Measurements from ENCODE around the gene SYTL4. TPM values are rescaled to one million over a fixed set of nuclear protein-coding genes. Genes with fewer than 3 reads are reported as not detected.

Gene SYTL4
- total and polyA plus RNA-seq, 2 of the 13 experiments (the other 11 are each of a cell fraction or from before 2014, with no cell fraction given) = 0.41 to 0.73 TPM

- TF ChIP-seq FOXK2 (IDR thresholded peaks at IDR 0.05) (no peak), KAT7 (CRISPR knock-in tag; IDR thresholded peaks at IDR 0.05; ENCODE audit: borderline replicate concordance) (no peak), AGO2 (optimal IDR thresholded peaks at IDR 0.05; ENCODE audit: low read depth, low read length) (peak; percentile 83), JARID2 (CRISPR knock-in tag; IDR thresholded peaks at IDR 0.05; ENCODE audit: insufficient replicate concordance) (no peak), EEA1 (CRISPR knock-in tag; IDR thresholded peaks at IDR 0.05; ENCODE audit: borderline replicate concordance) (no peak), POLR2A (IDR thresholded peaks at IDR 0.05; ENCODE audit: insufficient read depth in 1 of 2, low read depth in 2 of 2, low read length in 2 of 2) (peak; percentile 51 to 52; a peak in 2 of 4 replicates), MEIS1 (CRISPR knock-in tag; IDR thresholded peaks at IDR 0.05; ENCODE audit: borderline replicate concordance) (no peak), ZNF460 (CRISPR knock-in tag; IDR thresholded peaks at IDR 0.05; ENCODE audit: borderline replicate concordance) (no peak), POLR2AphosphoS5 (IDR thresholded peaks at IDR 0.05; ENCODE audit: low read depth, low read length) (peak; percentile 71), TBX3 (IDR thresholded peaks at IDR 0.05; ENCODE audit: borderline replicate concordance) (no peak), BRF2 (CRISPR knock-in tag; IDR thresholded peaks at IDR 0.05) (no peak), ZFX (CRISPR knock-in tag; IDR thresholded peaks at IDR 0.05; ENCODE audit: low read depth) (peak; percentile 48), ZFP62 (CRISPR knock-in tag; IDR thresholded peaks at IDR 0.05) (no peak), POLR2AphosphoS2 (IDR thresholded peaks at IDR 0.05; ENCODE audit: low read depth, low read length) (no peak), ZBTB49 (CRISPR knock-in tag; IDR thresholded peaks at IDR 0.05; ENCODE audit: borderline replicate concordance) (no peak), ZMYM3 (CRISPR knock-in tag; IDR thresholded peaks at IDR 0.05) (no peak), ZNF407 (CRISPR knock-in tag; IDR thresholded peaks at IDR 0.05; ENCODE audit: not compliant biosample characterization) (no peak), ZNF709 (CRISPR knock-in tag; IDR thresholded peaks at IDR 0.05) (no peak), ZNF652 (CRISPR knock-in tag; IDR thresholded peaks at IDR 0.05; ENCODE audit: borderline replicate concordance, low read depth) (no peak), ZNF629 (CRISPR knock-in tag; conservative IDR thresholded peaks at IDR 0.05) (0 out of 2 replicates have a peak, but pooled peaks have one; percentile 1)
These were observed 95.5 kb downstream of the SYTL4 start, which contains the start of gene TSPAN6 (continued) for GRCh38 chrX:100636321-100636991.

Data from HepG2 (cell line).